HG03103 (cell line): ENCODE measurements around the gene FBLN2.
A peak's percentile ranks its signal among the peaks of the same experiment; 100 is the strongest.

Experiments
- ATAC-seq: cut with Tn5 transposase; IDR thresholded peaks from one replicate; pipeline ENCODE4 v1.9.1; 2021; ENCODE audit warnings: low read depth; ENCODE audit not compliant: unreplicated experiment

Gene FBLN2

DNA sequence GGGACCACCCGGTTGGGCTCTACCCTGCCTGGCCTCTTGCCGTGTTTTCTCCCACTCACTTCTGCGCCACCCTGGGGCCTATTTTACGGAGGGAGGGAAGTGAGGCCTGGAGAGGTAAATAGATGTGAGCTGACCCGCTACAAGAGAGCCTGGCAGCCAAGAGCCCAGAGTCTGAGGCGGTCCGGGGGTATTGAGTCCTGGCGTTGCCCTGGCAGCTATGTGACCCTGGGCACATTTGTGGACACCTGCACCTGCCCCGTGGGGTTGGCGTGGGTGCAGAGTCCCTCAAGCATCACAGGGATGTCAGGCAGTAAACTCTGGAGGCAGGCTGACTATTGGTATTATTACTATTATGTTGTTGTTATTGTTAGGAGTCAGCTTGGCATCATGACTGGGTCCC is 85.7 kb downstream of the FBLN2 start:
- no peak for ATAC-seq

- ATAC-seq = no peak
Measured at GRCh38 chr3:13636186-13636585, 87.3 kb downstream of the FBLN2 start.

GRCh38 chr3:13636874-13637273 is 87.9 kb downstream of the FBLN2 start:
- ATAC-seq = no peak

DNA sequence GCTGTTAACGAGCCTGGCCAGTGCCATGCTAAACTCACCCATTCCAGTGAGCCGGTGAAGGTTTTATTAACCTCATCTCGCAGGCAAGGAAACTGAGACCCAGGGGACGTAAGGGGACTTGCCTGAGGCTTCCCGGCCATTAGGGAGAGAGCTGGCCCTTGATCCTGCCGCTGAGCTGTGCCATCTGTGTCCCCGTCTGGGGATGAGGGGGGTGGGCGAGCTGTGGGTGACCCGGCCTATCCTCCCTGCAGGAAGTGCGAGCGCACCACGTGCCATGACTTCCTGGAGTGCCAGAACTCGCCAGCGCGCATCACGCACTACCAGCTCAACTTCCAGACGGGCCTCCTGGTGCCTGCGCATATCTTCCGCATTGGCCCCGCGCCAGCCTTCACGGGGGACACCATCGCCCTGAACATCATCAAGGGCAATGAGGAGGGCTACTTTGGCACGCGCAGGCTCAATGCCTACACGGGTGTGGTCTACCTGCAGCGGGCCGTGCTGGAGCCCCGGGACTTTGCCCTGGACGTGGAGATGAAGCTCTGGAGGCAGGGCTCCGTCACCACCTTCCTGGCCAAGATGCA is 88.5 kb downstream of the FBLN2 start:
- no peak for ATAC-seq

DNA sequence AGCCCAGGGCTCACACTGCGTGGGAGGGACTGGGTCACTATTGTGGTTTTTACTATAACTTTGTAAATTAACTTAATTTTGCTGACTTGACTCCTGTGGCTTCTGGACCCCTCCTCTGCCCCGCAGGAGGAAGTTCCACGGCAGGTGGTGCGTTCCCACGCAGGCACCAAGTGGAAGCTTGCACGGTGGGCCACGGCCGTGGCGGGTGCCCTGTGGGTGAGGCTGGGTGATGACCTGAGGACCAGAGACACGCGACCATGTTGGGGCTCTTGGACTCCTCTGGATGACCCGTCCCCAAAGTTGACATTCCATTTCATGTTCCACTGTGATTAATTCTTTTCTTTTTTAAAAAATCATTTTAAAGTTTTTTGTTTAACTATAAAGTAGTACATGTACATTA is 89.0 kb downstream of the FBLN2 start:
- ATAC-seq = no peak

GRCh38 chr3:13638927-13639326 is 90.0 kb downstream of the FBLN2 start:
- ATAC-seq = no peak

- no peak for ATAC-seq
Measured at GRCh38 chr3:13642597-13642996, 93.7 kb downstream of the FBLN2 start.

- no peak for ATAC-seq
Measured at GRCh38 chr3:13644341-13645117, 95.6 kb downstream of the FBLN2 start.

GRCh38 chr3:13645801-13646637 is 97.1 kb downstream of the FBLN2 start:
- no peak for ATAC-seq

- ATAC-seq = no peak
Measured at GRCh38 chr3:13647298-13648059, 98.6 kb downstream of the FBLN2 start.

- ATAC-seq = no peak
Measured at GRCh38 chr3:13648060-13649001, 99.4 kb downstream of the FBLN2 start.

DNA sequence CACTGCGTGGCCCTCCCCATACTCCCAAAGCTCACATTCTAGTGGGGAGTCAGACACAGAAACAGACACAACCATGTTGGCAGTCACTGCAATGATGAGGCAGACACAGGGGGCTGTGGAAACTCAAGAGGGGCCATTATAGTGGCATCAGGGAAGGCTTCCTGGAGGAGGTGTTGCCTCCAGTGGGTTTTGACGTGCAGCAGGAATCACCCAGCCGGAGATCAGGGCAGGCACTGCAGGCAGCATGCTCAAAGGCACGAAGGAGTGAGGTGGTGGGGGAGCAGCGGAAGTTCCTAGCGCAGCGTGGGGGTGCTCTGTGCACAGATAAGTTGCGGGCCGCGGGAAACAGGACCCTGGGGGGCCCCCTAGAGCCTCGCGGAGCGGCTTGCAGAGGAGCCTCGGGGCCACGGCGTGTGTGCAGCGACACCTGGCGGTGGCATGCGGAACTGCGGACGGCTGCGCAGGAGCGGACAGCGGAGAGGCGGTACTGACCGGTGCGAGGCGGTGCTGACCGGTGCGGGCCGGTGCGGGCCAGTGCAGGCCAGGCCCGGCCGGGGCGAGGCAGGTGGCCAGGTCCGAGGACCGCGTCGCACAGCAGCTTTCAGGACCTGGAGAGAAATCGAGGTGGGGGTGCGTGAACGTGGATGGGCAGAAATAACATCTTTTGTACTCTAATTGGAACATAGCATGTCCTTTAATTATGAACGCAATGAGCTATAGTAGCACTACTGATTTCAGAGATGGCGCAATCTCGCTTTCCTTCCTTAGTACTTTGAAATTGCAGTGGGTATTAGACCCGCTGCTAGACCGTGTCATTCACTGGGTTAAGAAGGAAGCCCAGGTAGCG is 101.5 kb downstream of the FBLN2 start:
- peak; percentile 46 for ATAC-seq

DNA sequence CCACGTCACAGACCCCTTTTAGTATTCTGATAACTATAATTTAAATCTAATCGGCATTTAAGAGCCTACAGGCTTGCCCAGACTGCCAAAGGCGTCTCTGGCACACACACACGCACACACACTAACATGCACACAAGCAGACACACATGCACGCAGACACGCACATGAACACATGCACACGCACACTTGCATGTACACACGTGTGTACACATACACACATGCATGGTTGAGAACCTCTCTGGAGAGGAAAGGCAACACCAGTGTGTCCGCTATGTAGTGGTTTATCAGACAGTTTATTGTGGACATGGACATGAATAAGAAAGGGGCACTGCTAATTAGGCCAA is 102.1 kb downstream of the FBLN2 start:
- no peak for ATAC-seq

- no peak for ATAC-seq
Measured at GRCh38 chr3:13651775-13652428, 103.0 kb downstream of the FBLN2 start.

- no peak for ATAC-seq
Measured at GRCh38 chr3:13652728-13653127, 103.8 kb downstream of the FBLN2 start.

DNA sequence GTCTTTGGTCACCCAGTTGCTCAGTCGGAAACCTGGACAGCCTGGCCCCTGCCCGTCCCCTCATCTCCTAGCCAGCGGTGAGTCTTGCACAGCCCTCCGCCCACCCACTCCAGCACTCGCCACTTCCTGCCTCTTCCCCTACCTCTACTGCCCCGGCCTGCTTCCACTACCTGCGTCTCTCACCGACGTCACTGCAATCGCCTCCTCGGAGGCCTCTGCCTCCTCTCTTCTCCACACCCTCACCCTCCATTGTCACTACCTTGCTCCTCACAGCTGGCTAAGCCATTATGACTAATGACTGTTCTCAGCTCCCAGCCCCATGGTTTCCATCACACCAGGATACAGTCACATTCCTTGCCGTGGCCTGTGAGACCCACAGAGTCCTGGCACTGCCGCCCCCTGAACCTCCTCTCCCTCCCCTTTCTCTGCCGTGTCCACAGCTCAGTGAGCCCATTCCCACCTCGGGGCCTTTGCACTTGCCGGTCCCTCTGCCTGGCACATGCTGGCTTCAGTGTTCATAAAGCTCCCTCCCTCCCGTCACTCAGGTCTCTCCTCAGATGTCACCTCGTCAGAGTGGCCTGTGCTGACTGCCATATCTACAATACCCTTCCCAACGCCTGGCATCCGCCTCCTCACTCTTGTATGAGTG is 104.8 kb downstream of the FBLN2 start:
- no peak for ATAC-seq

DNA sequence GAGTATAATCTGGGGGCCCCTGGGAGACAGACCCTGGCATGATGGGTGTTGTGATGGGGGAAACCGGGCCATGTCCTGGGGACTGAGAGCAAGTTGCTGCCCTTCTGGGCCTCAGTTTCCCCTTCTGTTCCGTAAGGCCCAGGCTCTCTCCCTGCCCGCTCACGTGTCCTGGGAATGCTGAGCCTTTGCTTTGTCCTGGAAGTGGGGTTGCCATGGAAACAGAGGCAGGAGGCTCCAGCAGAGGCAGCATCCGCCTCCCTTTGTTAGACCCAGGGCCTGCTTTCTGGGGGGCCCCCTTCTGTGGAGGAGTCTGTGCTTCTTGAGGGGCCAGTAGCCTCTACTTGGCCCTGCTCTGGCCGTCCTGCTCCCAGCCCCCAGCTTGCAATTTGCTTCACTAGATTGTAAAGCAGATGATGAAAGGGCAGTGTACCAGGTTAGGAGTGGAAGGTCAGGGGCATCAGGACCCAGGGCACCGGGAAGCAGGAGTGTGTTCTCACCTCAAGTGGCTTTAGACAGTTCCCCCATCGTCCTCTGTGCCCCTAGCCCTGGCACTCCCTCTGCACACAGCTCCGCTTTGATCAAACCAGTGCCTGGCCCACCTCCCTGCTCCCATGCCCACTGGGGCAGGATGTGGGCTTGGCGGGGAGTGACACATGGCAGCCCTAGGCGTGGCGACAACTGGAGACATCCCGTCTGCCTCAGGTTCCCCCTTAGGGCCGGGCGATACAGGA is 105.6 kb downstream of the FBLN2 start:
- no peak for ATAC-seq
